ENCODE results near the gene PAPOLB. TPM values are rescaled to one million over a fixed set of nuclear protein-coding genes. Genes with fewer than 3 reads are reported as not detected.

The PAPOLB gene
- total RNA-seq, 2 donors from 2014 or later, result 0.68 to 1.1 TPM

- DNase-seq (ENCODE audit: low spot score) (no peak), ATAC-seq (ENCODE audit: insufficient number of reproducible peaks, low FRiP score, low read depth) (no peak)
- no peaks in the 10 kb centered on the region for H3K36me3 ChIP-seq
- no peaks in the 10 kb centered on the region for H3K27me3 ChIP-seq (replicated peaks; ENCODE audit: insufficient read depth)
- H3K9me3 ChIP-seq, result peaks cover 4% of the 10 kb centered on the region
- H3K4me3 ChIP-seq, result no peak overlapping the region
- no peak overlapping the region for H3K27ac ChIP-seq
- H3K4me1 ChIP-seq (ENCODE audit: control insufficient read depth in 1 of 2, low read depth in 2 of 2), result no peaks in the 10 kb centered on the region
- TF ChIP-seq CTCF (IDR thresholded peaks at IDR 0.05), result no peak
These were observed 10.3 kb upstream of the PAPOLB start for GRCh38 chr7:4871930-4872675.

DNA sequence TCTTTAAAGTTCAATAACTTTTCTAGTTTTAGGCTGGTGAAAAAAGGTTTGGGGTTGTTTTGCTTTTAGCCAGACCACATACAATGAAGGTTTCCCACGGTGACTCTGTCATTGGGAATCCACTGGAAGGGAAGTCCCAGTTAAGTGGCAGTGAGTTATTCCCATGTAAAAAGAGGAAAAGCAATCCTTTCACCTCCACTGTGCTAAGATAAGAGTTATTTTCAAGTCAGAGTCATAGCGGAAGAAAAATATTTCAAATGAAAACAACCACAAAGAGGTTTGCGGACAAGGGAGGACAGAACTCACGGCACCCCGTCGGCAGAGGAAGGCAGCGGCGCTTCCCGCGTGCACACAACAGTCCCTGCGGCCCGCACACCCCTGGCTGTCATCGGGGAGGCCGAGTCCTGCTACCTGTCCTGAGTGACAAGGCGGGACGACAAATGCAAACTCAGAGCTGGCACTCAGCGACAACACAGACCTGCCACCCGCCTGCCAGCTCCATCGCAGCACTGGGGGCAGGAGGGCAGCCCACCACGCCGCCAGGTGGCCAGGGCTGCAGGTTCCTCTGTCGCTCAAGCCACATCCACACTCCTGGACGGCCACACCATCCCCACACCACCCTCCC, 9.3 kb upstream of the PAPOLB start:
- ATAC-seq (ENCODE audit: insufficient number of reproducible peaks, low FRiP score, low read depth), result no peak
- no peak for TF ChIP-seq CTCF (IDR thresholded peaks at IDR 0.05)
- Histone ChIP-seq H3K9me3 (peaks cover 4% of the 10 kb centered on the region), H3K27me3 (replicated peaks; ENCODE audit: insufficient read depth) (no peaks in the 10 kb centered on the region), H3K27ac (no peak overlapping the region), H3K4me3 (no peak overlapping the region), H3K4me1 (ENCODE audit: control insufficient read depth in 1 of 2, low read depth in 2 of 2) (no peaks in the 10 kb centered on the region), H3K36me3 (no peaks in the 10 kb centered on the region)
- no peak for DNase-seq (ENCODE audit: low spot score)

DNA sequence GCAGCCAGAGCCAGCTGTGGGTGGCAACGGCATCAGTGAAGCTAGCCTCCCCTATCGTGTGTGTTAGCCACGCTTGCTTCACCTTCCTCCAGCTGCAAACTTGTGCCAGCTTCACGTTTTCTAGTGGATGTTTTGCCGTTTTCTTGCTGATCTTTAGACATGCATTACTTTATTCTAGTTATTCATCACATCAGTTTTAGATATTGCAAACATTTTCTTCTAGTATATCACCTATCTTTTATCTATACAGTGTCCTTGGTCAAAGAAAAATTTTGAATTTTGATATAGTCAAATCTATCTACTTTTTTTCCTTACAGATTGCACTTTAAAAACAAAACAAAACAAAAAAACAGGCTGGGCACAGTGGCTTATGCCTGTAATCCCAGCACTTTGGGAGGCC, 6.7 kb upstream of the PAPOLB start:
- ATAC-seq (ENCODE audit: insufficient number of reproducible peaks, low FRiP score, low read depth) (no peak), DNase-seq (ENCODE audit: low spot score) (no peak)
- TF ChIP-seq CTCF (IDR thresholded peaks at IDR 0.05), result no peak
- H3K4me3 ChIP-seq, result no peak overlapping the region
- no peak overlapping the region for H3K27ac ChIP-seq
- H3K9me3 ChIP-seq, result peaks cover 4% of the 10 kb centered on the region
- no peaks in the 10 kb centered on the region for H3K36me3 ChIP-seq
- no peaks in the 10 kb centered on the region for H3K4me1 ChIP-seq (ENCODE audit: control insufficient read depth in 1 of 2, low read depth in 2 of 2)
- H3K27me3 ChIP-seq (replicated peaks; ENCODE audit: insufficient read depth), result no peaks in the 10 kb centered on the region

DNA sequence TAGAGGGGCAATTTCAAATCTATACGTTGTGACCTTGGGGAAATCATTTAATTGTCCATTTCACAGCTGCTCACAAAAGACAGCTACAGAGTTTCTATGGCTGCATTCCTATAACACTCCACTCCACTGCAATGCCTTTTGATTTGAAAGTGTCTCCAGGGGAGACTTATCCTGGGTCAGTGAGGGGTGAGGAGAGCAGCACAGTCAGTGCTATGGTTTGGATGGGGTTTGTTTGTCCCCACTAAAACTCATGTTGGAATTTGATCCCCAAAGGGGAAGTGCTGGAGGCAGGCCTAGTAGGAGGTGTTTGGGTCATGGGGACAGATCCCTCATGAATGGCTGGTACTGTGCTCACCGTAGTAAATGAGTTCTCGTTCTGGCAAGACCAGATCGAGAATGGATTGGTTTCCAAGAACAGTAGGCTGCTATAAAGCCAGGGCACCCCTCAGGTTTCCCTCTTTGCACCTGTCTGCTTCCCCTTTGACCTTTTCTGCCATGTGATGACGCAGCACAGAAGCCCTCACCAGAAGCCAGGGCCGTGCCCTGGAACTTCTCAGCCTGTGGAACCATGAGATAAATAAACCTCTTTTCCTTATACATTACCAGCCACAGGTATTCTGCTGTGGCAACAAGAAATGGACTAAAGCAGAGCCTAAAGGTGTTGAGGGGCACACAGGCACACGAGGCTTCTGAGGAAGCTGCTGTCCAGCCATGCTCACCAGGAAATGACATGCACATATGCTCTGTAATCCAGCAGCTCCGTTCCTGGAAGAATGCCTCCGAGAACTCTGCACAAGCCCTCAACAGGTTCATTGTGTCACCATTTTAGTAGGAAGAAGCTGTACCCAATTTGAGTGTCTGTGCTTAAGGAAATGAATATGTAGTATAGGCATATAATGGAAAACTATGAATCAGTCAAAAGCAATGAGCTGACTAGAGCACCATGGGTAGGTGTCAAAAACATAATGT, 5.0 kb upstream of the PAPOLB start:
- Histone ChIP-seq H3K4me3 (no peak overlapping the region), H3K27me3 (replicated peaks; ENCODE audit: insufficient read depth) (no peaks in the 10 kb centered on the region), H3K27ac (no peak overlapping the region), H3K36me3 (no peaks in the 10 kb centered on the region), H3K9me3 (peaks cover 8% of the 10 kb centered on the region), H3K4me1 (ENCODE audit: control insufficient read depth in 1 of 2, low read depth in 2 of 2) (no peaks in the 10 kb centered on the region)
- ATAC-seq (ENCODE audit: insufficient number of reproducible peaks, low FRiP score, low read depth) (no peak), DNase-seq (ENCODE audit: low spot score) (no peak)
- TF ChIP-seq CTCF (IDR thresholded peaks at IDR 0.05), result no peak

GRCh38 chr7:4862156-4862555, 326 bp upstream of the PAPOLB start:
- Histone ChIP-seq H3K9me3 (peaks cover 4% of the 10 kb centered on the region), H3K4me1 (ENCODE audit: control insufficient read depth in 1 of 2, low read depth in 2 of 2) (no peaks in the 10 kb centered on the region), H3K36me3 (no peaks in the 10 kb centered on the region), H3K27me3 (replicated peaks; ENCODE audit: insufficient read depth) (no peaks in the 10 kb centered on the region), H3K27ac (no peak overlapping the region), H3K4me3 (peak overlapping the region; percentile 57)
- DNase-seq (ENCODE audit: low spot score), result no peak
- TF ChIP-seq CTCF (IDR thresholded peaks at IDR 0.05), result no peak
- ATAC-seq (ENCODE audit: insufficient number of reproducible peaks, low FRiP score, low read depth), result no peak

All from thoracic aorta (tissue), 2 donors.